Suppressor macrophage treated with lipopolysaccharide for 1 hour (primary cell): ENCODE data around the gene GALNT10.

Source experiments
- DNase-seq, 3 donors: peaks; one replicate each; pipeline ENCODE4 v3.0.0-alpha.2; 2020 to 2022

Gene GALNT10

DNA sequence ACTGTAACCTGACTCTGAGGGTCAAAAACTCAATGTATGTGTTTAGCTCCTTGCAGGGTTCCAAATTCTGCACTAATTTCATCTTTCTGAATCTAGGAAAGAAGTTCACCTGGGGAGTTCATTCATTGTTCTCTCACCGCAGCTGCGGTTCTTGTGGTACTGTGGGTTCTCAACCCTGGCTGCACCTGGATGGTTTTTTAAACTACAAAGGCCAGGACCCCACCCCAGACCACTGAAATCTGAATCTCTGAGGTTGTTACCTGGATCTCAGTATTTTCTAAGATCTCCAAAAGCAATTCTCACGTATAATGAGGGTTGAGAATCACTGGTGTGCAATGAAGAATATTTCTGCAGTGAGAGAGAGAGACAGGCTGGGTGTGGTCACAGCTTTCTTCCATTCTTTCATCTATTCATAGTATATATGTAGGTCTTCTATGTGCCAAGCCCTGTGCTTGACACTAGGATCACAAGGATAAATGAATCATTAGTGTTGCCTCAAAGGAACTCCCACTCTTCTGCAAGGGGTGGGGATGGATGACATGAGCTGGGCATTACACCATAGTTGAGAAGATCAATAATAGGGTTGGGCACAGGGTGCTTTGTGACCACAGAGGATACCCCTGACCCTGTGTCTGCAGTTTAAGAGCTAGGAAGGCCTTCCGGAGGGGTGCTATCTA is 109.8 kb downstream of the GALNT10 start:
- DNase-seq, result peak; percentile 35 to 50 (median 41)

DNA sequence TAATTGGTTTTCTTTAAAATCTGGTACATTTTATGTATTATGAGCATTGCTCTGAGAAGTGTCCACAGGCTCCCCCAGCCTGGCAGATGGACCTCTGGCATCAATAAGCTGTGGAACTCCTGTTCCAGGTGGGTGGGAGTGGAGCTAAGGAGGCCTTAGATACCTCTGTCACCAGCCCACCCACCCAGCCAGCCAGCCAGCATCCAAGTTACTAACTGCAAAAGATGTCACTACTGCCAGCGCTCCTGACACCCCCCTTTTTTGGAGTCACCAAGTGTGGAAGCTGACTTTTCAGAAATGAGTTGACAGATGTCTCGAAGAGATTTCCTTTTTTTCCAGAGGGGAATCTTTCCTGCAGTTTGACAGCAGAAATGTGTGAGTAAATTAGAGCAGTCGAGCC is 111.2 kb downstream of the GALNT10 start:
- DNase-seq, result no peak

DNA sequence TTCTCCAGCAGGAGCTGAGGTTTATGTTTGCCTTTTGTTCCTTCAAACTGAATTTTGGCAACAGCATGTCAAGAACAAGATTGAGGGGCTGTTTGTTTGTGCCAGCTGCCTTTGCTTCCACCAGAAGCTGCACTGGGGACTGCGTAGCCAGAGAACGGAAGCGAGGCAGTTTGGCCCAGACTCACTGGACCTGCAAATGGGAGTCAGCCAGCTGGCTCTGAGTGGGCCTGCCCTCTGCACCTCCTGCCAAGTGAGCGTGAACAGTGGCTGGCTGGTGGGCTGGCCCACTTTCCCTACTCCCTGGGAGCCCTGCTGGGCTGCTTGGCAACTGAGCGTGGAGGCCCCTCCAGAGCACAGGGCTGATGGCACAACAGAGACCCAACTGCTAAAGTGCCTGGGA is 111.6 kb downstream of the GALNT10 start:
- no peak for DNase-seq

DNA sequence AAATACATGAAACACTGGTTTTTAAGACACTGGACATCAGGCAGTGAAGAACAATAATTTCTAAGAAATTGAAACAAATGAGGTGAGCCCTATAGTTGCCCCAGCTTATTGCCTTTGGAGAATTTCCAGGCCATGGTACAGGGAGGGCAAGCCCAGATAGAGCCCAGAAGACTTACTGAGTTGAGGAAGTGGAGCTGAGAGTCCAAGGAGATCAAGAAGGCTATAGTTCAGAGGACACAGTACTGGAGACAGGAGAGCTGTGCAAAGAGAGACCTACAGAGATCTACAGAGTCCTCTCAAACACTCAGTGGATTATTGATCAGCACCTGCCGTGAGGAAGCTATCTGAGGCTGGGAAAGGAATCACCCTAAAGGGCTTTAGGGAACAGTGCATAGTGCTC is 112.6 kb downstream of the GALNT10 start:
- DNase-seq, result no peak

DNA sequence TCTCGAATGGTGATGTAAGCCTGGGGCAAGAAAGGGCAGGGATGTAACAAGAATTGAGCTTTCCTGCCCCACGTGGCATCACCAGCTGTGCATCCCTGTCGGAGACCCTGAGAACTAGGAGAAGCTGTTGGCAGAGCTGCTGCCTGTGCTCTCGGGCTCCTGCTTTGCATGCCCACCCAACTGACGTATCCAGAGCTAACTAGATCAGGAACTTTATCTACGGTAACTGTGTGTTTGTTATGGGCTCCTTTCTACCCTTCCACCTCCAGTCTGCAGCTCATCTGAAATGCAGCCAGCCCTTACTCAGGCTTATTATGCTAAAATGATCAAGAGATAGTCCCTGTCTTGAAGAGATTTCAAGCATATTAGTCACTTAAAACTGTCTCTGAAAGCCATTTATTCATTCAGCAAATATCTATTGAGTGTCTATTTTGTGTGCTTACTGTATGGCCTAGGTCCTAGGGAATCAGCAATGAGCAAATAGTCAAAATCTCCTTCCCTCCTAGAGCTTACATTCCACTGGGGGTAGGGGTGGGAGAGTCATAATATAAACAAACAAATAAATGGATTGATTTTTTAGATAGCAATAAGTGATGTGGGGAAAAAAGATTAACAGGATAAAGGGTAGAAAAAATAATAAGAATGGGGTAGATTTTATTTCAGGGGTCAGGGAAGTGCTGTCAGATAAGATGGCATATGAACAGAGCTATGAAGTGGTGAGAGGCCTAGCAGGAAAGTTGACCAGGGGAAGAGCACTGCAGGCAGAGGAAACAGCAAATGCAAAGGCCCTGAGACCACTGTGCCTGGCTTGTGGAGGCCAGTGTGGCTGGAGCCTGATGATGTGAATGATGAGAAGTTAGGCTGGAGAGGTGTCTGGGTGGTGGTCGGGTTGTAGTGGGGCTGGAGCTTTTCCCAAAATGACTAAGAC is 118.2 kb downstream of the GALNT10 start:
- no peak for DNase-seq

DNA sequence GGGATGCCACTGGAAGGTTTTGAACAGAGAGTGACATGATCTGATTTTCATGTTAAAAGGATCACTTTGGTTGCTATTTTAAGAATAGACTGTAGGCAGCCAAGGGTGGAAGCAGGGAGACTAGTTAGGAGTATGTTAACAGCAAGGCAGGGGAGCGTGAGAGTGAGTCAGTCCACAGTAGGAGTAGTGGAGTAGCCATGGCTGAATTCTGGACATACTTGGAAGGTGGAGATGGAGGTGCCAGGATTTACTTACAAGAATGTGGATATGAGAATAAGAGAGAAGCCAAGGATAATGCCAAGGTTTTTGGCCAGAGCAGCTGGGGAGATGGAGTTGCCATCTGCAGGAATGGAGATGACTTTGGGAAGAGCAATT is 118.8 kb downstream of the GALNT10 start:
- no peak for DNase-seq

DNA sequence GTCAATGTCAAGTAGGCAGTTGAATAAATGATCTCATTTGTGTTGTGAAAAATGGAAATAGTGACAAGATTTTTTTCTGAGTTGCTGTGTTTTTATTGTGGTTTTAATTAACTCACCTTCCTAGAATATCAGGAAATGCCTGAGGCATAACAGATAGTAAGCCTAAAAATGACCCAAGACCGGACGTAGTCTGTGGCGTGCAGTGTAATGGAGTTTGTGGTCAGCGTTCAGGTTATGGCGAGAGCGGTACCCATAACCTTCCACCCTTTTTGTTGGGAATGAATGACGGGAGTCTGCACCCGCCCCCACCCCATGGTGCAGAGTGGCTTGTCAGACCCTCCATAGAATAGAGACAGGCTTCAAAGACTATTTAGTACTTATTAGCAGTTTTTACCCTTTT is 119.3 kb downstream of the GALNT10 start:
- DNase-seq, result no peak

DNA sequence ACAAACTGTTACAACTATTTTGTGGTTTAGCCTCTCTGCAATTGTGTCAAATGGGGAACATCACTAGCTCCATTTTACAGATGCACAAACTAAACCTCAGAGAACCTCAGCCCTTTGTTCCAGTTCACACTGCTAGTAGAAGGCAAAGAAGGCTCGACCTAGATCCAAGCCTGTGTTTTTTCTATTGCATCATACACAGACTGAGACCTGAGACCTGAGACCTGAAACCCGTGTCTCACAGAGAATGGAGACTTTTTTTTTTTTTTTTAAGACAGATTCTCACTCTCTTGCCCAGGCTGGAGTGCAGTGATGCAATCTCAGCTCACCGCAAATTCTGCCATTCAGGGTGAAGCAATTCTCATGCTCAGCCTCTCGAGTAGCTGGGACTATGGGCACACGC is 120.8 kb downstream of the GALNT10 start:
- DNase-seq, result no peak

DNA sequence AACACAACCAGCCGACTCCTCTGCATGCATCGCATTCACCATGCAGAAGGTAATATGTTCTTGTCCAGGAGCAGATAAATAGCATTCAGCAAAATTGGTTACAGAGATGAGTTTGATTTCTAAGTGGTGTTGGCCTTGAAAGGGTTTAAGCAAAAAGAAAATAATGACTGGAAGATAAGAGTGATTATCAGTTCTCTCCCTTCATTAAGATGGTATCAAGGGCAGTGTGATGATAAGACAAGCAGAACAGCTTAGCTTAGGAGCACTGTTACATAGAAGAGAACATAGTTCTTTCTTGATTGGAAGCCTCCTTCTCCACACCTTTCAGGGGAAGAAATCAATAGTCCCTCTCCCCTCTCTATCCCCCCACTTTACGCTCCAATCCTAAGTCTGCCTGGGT is 121.5 kb downstream of the GALNT10 start:
- no peak for DNase-seq

DNA sequence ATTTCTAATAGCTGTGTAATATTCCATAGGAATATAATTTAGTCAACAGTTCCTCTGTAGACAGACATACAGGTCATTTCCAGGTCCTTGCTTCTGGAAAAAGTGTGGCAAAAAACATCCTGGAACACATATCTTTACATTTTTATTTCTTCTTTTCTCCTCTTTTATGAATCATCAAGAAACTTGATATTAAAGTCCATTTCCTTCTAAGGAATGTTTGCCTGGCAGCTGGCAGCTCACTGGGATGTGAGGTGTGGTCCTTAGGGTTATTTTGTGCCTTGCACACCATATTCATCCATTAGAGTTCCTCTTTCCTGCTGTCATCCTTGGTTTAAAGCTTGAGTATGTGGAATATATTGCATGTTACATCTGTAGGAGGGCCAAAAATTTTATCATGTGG is 122.0 kb downstream of the GALNT10 start:
- no peak for DNase-seq

DNA sequence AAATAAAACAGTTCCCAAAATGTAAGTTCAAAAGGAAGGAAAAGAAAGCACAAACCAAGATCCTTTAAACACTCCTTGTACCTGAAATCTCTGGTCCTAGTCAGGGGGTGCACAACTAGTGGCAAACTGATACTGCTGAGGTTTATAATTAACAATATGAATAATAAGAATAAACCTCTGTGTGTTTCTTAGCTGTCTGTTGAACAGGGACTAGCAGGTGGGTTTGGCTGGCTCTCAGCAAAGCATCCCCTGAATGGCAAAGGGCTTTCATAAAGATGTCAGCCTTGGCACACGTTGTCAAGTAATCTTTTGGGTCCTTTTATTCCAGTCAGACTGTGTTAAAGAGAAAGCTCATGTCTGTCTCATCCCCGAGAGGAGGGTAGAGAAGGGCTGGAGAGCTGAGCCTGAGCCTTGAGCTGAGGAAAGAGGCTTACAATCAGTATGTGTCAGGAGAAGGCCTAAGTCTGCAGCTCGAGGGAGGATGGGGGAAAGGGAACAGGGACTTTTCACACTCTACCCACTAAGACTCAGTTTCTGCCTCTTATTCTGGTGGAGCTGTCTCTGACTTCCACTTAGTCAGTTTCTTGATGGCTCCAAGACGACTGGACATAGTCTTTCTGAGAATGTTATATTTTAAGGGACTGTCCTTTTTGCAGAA is 123.0 kb downstream of the GALNT10 start:
- DNase-seq, result no peak

DNA sequence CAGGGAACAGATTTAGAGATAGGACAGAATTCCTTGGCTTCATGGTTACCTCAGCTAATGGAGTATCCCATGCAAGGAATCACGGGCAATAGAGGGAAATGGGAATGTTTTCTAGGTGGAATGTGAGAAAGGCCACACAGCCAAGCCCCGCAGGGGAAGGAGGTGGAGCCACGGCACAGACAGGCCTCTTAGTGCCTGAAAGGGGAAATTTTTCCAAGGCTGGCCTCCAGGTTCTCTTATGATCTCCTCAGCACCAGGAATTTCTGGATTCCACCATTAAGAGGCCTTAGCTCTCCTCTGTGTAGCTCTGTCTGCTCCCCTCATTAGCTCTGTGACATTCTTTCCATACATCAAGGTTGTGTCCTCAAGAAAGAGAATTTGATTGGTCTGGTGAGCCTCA is 124.7 kb downstream of the GALNT10 start:
- no peak for DNase-seq

DNA sequence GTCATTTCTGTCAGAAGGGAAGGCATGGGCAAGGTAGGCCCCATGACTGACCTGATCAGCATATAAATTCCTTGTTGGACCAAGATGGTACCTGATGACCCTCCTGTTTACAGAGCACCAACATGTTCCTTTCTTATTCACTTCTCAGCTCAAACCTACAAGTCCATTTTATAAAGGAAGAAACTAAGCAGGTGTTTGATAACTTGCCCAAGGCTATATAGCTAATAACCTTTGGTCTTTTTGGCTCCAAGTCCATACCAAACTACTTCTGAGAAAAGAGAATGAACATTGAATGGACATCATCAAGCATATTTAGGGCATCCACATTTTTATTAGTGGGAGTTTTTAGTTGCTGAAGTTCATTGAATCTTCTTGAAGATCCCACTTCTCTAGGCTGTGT is 125.2 kb downstream of the GALNT10 start:
- no peak for DNase-seq

DNA sequence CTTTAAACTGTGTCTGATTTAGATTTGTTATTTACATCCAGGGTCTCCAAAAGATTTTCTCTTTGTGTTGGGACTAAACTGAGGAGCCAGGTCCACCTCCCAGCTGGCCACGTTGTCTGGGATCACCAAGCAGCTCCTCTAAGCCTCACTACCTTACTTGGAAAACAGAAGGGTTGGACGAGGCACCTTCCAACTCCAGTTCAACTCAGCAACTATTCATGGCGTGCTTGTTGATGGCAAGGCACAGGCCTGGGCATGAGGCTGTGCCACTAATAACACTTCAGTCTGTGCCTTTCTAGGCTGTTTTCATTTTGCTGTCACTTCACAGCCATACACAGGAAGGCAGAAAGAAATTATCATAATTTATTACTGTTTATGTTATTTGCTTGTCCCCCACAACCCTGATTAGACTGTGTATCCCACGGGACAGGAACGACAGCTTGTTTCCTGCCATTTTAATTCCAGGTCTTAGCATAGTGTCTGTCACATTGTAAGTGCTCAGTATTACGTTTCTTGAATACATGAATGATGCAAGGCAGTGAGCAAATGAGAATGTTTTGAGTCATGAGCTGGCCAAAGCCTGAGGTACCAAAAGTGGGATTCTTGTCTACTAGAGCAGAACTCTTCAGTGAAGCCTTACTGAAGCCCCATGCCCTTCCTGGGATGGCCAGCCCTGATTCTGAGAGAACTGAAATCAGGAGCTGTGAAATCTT is 125.8 kb downstream of the GALNT10 start:
- DNase-seq, result no peak

DNA sequence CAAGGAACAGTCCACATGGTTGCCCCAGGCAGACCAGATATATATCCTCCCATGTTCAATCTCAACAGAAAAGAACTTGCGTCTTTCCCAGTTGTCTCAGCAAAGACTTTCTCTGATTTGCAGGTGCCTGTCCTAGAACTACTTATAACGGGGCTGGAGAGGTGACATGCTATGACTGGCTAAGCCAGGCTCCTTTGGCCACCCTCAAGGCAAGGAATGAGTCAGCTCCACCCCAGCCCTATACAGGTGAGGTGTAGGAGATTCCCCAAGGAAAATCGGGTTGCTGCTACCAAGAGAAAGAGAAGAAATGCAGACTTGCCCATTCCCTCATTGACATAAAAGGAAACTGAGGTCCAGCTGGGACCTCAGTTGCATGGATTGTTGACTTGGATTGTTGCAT is 127.4 kb downstream of the GALNT10 start:
- no peak for DNase-seq

DNA sequence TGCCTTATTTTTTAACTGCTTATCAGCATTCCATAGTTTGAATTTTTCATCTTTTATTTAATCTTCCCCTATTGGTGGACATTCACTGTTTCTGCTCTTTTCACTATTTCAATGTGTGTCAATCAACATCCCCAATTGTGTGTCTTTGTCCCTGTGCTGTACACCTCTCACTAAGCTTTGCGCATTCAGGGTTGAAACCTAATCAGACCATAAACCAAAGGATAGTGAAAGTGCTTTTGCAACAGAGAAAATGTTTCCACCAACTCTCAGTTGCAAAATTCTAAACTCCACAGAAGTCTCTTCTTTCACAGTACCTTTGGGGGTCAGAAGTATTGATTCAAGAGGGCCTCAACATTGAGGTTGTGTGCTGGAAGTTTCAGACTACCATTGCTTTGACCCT is 128.2 kb downstream of the GALNT10 start:
- DNase-seq, result no peak

DNA sequence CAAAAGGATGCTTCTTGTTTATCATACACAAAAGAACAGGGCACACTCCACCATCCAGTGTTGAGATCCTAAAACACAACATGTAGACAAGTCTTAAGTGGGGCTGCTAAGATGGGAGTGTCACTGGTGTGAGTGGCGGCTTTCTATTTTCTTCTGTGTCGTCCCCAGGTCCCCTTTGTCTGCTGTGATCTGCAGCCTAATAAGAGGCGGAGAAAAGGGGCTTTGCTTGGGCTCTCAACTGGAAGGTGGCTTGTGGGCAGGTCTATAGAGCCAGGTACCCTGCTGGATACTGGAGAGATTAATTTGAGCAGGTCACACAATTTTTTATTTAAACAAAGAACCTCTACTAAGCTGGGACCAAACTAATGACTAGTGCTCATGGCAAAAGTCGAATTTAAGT is 129.2 kb downstream of the GALNT10 start:
- no peak for DNase-seq

DNA sequence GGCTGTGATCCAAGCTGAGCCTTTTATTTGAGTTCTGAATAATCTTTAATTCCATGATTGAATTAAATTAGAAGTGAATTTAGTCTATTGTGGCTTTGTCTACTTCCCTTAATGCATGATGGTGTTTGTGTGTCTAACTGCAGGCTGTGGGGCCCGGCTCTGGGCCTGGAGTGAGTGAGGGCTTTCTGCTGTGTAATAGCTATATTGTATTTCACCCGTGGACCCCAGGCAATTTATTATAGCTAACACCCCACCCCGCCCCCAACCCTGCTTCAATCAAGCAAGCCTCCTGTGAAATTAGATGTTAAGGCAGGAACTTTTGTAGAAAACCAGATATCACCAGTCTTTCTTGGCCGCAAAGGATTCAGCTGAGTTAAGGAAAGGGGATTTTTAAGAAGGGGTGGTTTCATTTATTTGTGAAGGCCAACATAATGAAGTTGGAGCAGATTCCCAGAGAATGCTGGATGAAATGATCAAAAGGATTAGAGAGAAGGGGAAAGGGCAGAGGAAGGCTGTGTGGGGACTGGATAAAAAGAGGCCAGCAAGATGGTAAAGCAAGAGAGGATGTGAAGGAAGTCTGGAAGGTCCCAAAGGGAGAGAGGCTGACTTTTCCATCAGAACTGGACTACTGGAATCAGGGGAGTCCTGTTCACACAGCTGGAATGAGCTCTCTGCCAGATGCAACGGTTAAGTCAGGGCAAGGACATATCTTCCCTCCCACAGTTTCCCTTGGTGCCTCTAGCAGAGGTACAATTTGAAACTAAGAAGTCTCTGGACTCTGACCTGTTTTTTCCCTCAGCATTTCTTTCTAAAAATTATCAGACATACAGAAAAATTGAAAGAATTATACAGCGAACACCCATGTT is 129.9 kb downstream of the GALNT10 start:
- no peak for DNase-seq

DNA sequence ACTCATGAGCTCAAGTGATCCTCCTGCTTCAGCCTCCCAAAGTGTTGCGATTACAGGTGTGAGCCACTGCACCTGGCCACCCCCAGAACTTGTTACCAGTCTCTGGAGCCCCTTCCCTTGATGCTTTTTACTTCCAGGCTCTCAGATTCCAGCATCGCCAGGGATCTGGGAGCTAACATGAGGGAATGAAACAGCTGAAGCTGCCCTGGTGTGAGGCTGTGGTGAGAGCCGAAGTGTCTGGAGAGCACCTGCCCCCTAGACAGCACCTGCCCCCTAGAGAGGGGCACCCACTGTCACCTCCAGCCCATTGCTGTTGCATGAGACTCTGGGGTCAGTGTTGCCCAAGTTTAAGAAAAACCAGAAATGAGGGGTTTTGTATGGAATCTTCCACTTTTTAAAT is 131.0 kb downstream of the GALNT10 start:
- DNase-seq, result no peak

DNA sequence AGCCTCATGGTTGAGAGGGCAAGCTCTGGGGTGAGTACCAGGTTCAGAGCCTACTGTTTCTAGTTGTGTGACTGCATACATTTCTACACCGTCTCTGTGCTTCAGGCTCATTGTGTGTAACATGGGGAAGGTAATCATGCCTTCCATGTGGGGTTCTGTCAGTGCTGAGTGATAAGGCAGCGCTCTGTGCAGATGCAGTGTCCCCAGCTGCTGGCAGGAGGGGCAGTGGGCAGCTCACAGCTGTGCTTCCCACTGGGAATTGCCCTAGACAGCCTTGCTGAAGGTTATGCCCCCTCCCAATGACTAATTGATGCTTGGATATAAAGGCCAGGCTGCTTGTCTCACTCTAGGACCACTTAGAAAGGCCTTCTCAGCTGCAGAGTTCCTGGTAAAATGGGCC is 133.5 kb downstream of the GALNT10 start:
- no peak for DNase-seq

DNA sequence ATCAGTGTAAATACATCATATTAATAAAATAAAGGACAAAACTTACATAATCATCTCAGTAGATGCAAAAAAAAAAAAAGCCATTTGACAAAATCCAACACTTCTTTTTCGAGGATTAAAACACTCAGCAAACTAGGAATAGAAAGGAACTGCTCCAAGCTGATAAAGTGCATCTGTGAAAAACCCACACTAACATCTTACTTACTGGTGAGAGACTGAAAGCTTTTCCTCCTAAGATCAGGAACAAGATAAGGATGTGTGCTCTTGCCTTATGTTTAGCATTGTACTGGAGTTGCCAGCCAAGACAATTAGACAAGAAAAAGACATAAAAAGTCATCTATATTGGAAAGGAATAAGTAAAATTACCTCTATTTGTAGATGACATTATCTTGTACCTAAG is 135.0 kb downstream of the GALNT10 start:
- no peak for DNase-seq

DNA sequence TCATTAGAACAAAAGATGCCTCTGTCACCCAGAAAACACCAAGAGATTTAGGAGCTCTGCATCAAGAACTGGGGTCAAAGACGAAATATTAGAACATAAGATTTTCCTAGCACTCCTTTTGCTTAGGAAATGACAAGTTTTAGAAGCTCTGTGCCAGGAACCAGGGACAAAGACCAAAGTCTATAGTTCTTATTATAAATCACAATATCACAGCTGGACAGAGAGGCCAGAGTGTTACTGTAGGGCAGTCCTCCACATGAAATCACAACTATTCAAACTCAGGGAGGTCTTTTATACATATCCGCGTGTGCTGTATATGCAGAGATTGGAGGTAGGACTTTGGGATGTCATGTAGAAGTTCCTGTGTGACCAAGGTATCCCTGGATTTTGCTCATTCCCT is 138.5 kb downstream of the GALNT10 start:
- DNase-seq, result no peak
